Prostate gland (tissue), 2 donors: ENCODE data around the gene IRX4.
"Not testable (repeated sequence)": the region's sequence is repeated elsewhere in the genome, so short reads cannot be mapped to it uniquely, and the experiment has no call there.

Experiments used
- CTCF ChIP-seq, 4 experiments: fragments of 200-600 bp in 2 of 4; fragments of 450-650 bp in 2 of 4; sonication (generic) in 2 of 4; IDR thresholded peaks; 1 replicate in 3 of 4; 2 replicates in 1 of 4; pipeline ENCODE4 v1.5.1; 2016 to 2019; ENCODE audit warnings: antibody characterized with exemption in 4 of 4, mild to moderate bottlenecking in 2 of 4, moderate library complexity in 2 of 4
- POLR2A ChIP-seq: fragments of 450-650 bp; IDR thresholded peaks from one replicate; pipeline ENCODE4 v1.6.1; 2016; ENCODE audit warnings: antibody characterized with exemption, mild to moderate bottlenecking
- POLR2AphosphoS5 ChIP-seq: sonication (generic); formaldehyde crosslinking; IDR thresholded peaks from one replicate; pipeline ENCODE4 v1.6.1; 2017; ENCODE audit warnings: antibody characterized with exemption

GRCh38 chr5:1843761-1844160 is 39.0 kb downstream of the IRX4 start:
- TF ChIP-seq CTCF (IDR thresholded peaks at IDR 0.05); POLR2AphosphoS5; POLR2A: not testable (repeated sequence)
